B cell (primary cell): ENCODE data around the gene MET. TPM values are rescaled to one million over a fixed set of nuclear protein-coding genes. Genes with fewer than 3 reads are reported as not detected.

ENCODE experiments used
- ATAC-seq: fragments of 200-7000 bp; cut with Tn5 transposase; one replicate; pipeline ENCODE4 v1.10.0; 2021; ENCODE audit warnings: low read depth, mild to moderate bottlenecking, moderate number of reproducible peaks, moderate library complexity
- CTCF ChIA-PET: fragments of 350-600 bp; sonication (Branson Sonifier 250); formaldehyde crosslinking; loops from one replicate; lab custom pipeline; 2021; ENCODE audit warnings: antibody characterized with exemption, inconsistent platforms; lab: Charles Lee
- POLR2A ChIA-PET: fragments of 350-600 bp; sonication (Branson Sonifier 250); formaldehyde crosslinking; loops from one replicate; lab custom pipeline; 2021; ENCODE audit warnings: antibody characterized with exemption; lab: Charles Lee
- DNase-seq: peaks from one replicate; pipeline ENCODE4 v3.0.0; 2013
- H2AFZ ChIP-seq: 2 replicates; pipeline ENCODE4 v1.6.1; 2012; ENCODE audit warnings: mild to moderate bottlenecking, low read depth, low read length; ENCODE audit not compliant: insufficient read depth, poor library complexity, severe bottlenecking
- H3K27ac ChIP-seq, 2 donors: 1 replicate in 1 of 2; 2 replicates in 1 of 2; pipeline ENCODE4 v1.5.1; 2012 to 2013; ENCODE audit warnings: low read length in 2 of 2, mild to moderate bottlenecking in 2 of 2, moderate library complexity in 1 of 2
- H3K27me3 ChIP-seq, 4 experiments: fragments of 200-600 bp in 1 of 4; sonication (generic) in 1 of 4; replicated peaks in 1 of 4; 1 replicate in 2 of 4; 2 replicates in 2 of 4; pipeline versions ENCODE4 v1.6.1 to v1.7.0; 2013 to 2016; ENCODE audit warnings: low read length in 3 of 4, mild to moderate bottlenecking in 2 of 4, mixed read lengths in 1 of 4, moderate library complexity in 1 of 4; ENCODE audit not compliant: insufficient read depth in 4 of 4, control insufficient read depth in 3 of 4; ENCODE audit errors: control extremely low read depth in 1 of 4
- H3K36me3 ChIP-seq, 2 experiments: replicated peaks in 1 of 2; 1 replicate in 1 of 2; 2 replicates in 1 of 2; pipeline versions ENCODE4 v1.6.1 to v1.7.1; 2013; ENCODE audit warnings: low read length in 1 of 2; ENCODE audit not compliant: insufficient read depth in 2 of 2, control insufficient read depth in 1 of 2; ENCODE audit errors: control extremely low read depth in 1 of 2, extremely low read depth in 1 of 2
- H3K4me1 ChIP-seq, 2 donors: fragments of 200-600 bp in 1 of 2; sonication (generic) in 1 of 2; 1 replicate in 1 of 2; 2 replicates in 1 of 2; pipeline versions ENCODE4 v1.5.1 to v1.6.1; 2013 to 2017; ENCODE audit warnings: low read length in 2 of 2; ENCODE audit not compliant: control insufficient read depth in 2 of 2, insufficient read depth in 2 of 2
- H3K4me2 ChIP-seq: replicated peaks from 2 replicates; pipeline ENCODE3; 2012; ENCODE audit warnings: mild to moderate bottlenecking, low read depth, low read length; ENCODE audit not compliant: poor library complexity, severe bottlenecking
- H3K4me3 ChIP-seq, 5 experiments: fragments of 200-600 bp in 1 of 5; sonication (generic) in 1 of 5; 1 replicate in 3 of 5; 2 replicates in 2 of 5; pipeline versions ENCODE4 v1.5.1 to v1.7.0; 2011 to 2016; ENCODE audit warnings: low read length in 4 of 5, mild to moderate bottlenecking in 4 of 5, low read depth in 2 of 5, control low read depth in 1 of 5, moderate library complexity in 1 of 5; ENCODE audit not compliant: insufficient read depth in 1 of 5; ENCODE audit errors: control extremely low read depth in 1 of 5, extremely low read depth in 1 of 5
- H3K79me2 ChIP-seq: fragments of 200-600 bp; sonication (generic); one replicate; pipeline ENCODE4 v1.6.0; 2016; ENCODE audit warnings: low read length; ENCODE audit not compliant: control insufficient read depth, insufficient read depth
- H3K9ac ChIP-seq: fragments of 200-600 bp; sonication (generic); 2 replicates; pipeline ENCODE4 v1.6.1; 2017; ENCODE audit warnings: mild to moderate bottlenecking, low read length, moderate library complexity
- H3K9me3 ChIP-seq, 3 donors: one replicate each; pipeline versions ENCODE4 v1.6.1 to v1.7.1; 2013; ENCODE audit warnings: low read length in 2 of 3; ENCODE audit not compliant: control insufficient read depth in 2 of 3, insufficient read depth in 1 of 3; ENCODE audit errors: control extremely low read depth in 1 of 3
- H4K20me1 ChIP-seq: 2 replicates; pipeline ENCODE4 v1.6.0; 2012; ENCODE audit warnings: mild to moderate bottlenecking, low read length; ENCODE audit not compliant: insufficient read depth, control insufficient read depth, poor library complexity, severe bottlenecking
- H3K27ac Mint-ChIP-seq: one replicate; pipeline ENCODE4 v1.8.0; 2021; ENCODE audit warnings: mixed read lengths
- H3K27me3 Mint-ChIP-seq: one replicate; pipeline ENCODE4 v1.8.0; 2021; ENCODE audit warnings: mixed read lengths
- H3K4me1 Mint-ChIP-seq: one replicate; pipeline ENCODE4 v1.8.0; 2021; ENCODE audit warnings: mixed read lengths
- H3K4me3 Mint-ChIP-seq: one replicate; pipeline ENCODE4 v1.8.0; 2021; ENCODE audit warnings: mixed read lengths
- H3K9me3 Mint-ChIP-seq: one replicate; pipeline ENCODE4 v1.8.0; 2022; ENCODE audit warnings: mixed read lengths; ENCODE audit not compliant: insufficient read depth
- CTCF ChIP-seq: fragments of 200-600 bp; IDR thresholded peaks from one replicate; pipeline ENCODE4 v1.8.0; 2022; ENCODE audit warnings: antibody characterized with exemption, mild to moderate bottlenecking
- EZH2 ChIP-seq: IDR thresholded peaks from 2 replicates; pipeline ENCODE4 v1.6.1; 2012; ENCODE audit warnings: borderline replicate concordance, low read depth, mild to moderate bottlenecking, moderate library complexity, low read length; ENCODE audit not compliant: insufficient read depth, poor library complexity, severe bottlenecking
- WGBS: methylation state at CpG from one replicate; pipeline ENCODE4 v1.1.5; 2013; ENCODE audit warnings: missing lambda C conversion rate; ENCODE audit not compliant: insufficient coverage; 5-methylcytosine and 5-hydroxymethylcytosine counted together
- intact Hi-C: fragments of 100-400 bp; cut with micrococcal nuclease; formaldehyde crosslinking; loops from one replicate; pipeline ENCODE4 v1.10.0; 2022
- polyA plus RNA-seq: library from polyadenylated mRNA; depleted of rRNA; stranded (reverse); fragments of >200 nt; gene quantifications from 2 replicates; pipeline ENCODE4 v1.2.3, GENCODE V29; 2012
- total RNA-seq, 2 donors: library from RNA; stranded (reverse); fragments of 120-200 nt in 1 of 2; gene quantifications; 1 replicate in 1 of 2; 2 replicates in 1 of 2; pipeline versions ENCODE4 v1.2.3 to v1.2.4, GENCODE V29; 2013 to 2022

MET gene
- total and polyA plus RNA-seq, 2 donors (not counting 1 experiment from before 2014, with no cell fraction given), result 0.03 to 0.59 TPM

GRCh38 chr7:116762971-116763370 is 91.0 kb downstream of the MET start:
- no peak for DNase-seq
- CTCF ChIA-PET, result interaction anchor here (0.9 to 1.8 kb wide), 2 partner anchors 9 to 24 kb away, joined by 3 to 5 read pairs; no protein-coding TSS in a partner anchor
- no CpG with 5 or more reads among the region's 1 CpG for WGBS

GRCh38 chr7:116763647-116764046 is 91.7 kb downstream of the MET start:
- no peak overlapping the region for H3K4me3 Mint-ChIP-seq
- peaks cover 0 to 3% (median 0%) of the 10 kb centered on the region in 4 experiments for H3K27me3 ChIP-seq
- DNase-seq (no peak), ATAC-seq (no peak)
- H3K9me3 ChIP-seq, result no peaks in the 10 kb centered on the region
- ChIA-PET POLR2A (no interaction called here), CTCF (interaction anchor here (0.9 to 1.8 kb wide), 2 partner anchors 9 to 23 kb away, joined by 3 to 5 read pairs; no protein-coding TSS in a partner anchor)
- H3K4me1 Mint-ChIP-seq, result no peaks in the 10 kb centered on the region
- no peaks in the 10 kb centered on the region for H4K20me1 ChIP-seq
- no peaks in the 10 kb centered on the region for H3K4me1 ChIP-seq
- TF ChIP-seq CTCF, result no peak
- no peak for TF ChIP-seq EZH2
- no peak overlapping the region for H3K4me3 ChIP-seq
- H3K9me3 Mint-ChIP-seq, result no peaks in the 10 kb centered on the region
- WGBS, result no CpG with 5 or more reads among the region's 1 CpG
- H3K27me3 Mint-ChIP-seq, result peaks cover 8% of the 10 kb centered on the region
- intact Hi-C loops, result no loop called here
- H3K9ac ChIP-seq, result no peak overlapping the region
- no peak overlapping the region for H2AFZ ChIP-seq
- no peak overlapping the region for H3K27ac Mint-ChIP-seq
- no peaks in the 10 kb centered on the region for H3K79me2 ChIP-seq
- H3K27ac ChIP-seq, result no peak overlapping the region
- no peaks in the 10 kb centered on the region for H3K36me3 ChIP-seq
- H3K4me2 ChIP-seq, result no peak overlapping the region

More at GRCh38 chr7:116762971-116763370, 91.0 kb downstream of the MET start:
- no peaks in the 10 kb centered on the region for H3K9me3 ChIP-seq
- H3K9ac ChIP-seq, result no peak overlapping the region
- no peak overlapping the region for H3K4me3 ChIP-seq
- intact Hi-C loops, result no loop called here
- POLR2A ChIA-PET, result no interaction called here
- H3K27ac ChIP-seq, result no peak overlapping the region
- Mint-ChIP-seq H3K4me3 (no peak overlapping the region), H3K9me3 (no peaks in the 10 kb centered on the region), H3K27ac (no peak overlapping the region), H3K27me3 (peaks cover 3% of the 10 kb centered on the region), H3K4me1 (no peaks in the 10 kb centered on the region)
- ATAC-seq, result no peak
- peaks cover 0 to 3% (median 0%) of the 10 kb centered on the region in 4 experiments for H3K27me3 ChIP-seq
- H3K79me2 ChIP-seq, result no peaks in the 10 kb centered on the region
- TF ChIP-seq EZH2 (no peak), CTCF (no peak)
- no peaks in the 10 kb centered on the region for H3K36me3 ChIP-seq
- no peaks in the 10 kb centered on the region for H4K20me1 ChIP-seq
- no peak overlapping the region for H3K4me2 ChIP-seq
- H3K4me1 ChIP-seq, result no peaks in the 10 kb centered on the region
- no peak overlapping the region for H2AFZ ChIP-seq
